PC-3 (cell line): Measurements from ENCODE around the gene POR. TPM values are rescaled to one million over a fixed set of nuclear protein-coding genes. Genes with fewer than 3 reads are reported as not detected.
"Not testable (repeated sequence)": the region's sequence is repeated elsewhere in the genome, so short reads cannot be mapped to it uniquely, and the experiment has no call there.

Experiments
- ATAC-seq: fragments of 200-7000 bp; cut with Tn5 transposase; 2 replicates; pipeline ENCODE4 v1.9.1; 2020; ENCODE audit warnings: mild to moderate bottlenecking, moderate library complexity
- BruUV-seq: library from RNA; stranded (reverse); fragments of 400-500 nt; replicated peaks from 2 replicates; lab custom pipeline; 2021; lab: Mats Ljungman, UMichigan
- CTCF ChIA-PET: fragments of 300-600 bp; sonication (Branson Sonifier 250); formaldehyde crosslinking; loops from one replicate; lab custom pipeline; 2022; ENCODE audit warnings: antibody characterized with exemption; lab: Charles Lee
- POLR2A ChIA-PET: fragments of 300-600 bp; sonication (Branson Sonifier 250); formaldehyde crosslinking; loops from one replicate; lab custom pipeline; 2022; ENCODE audit warnings: antibody characterized with exemption; ENCODE audit not compliant: unreplicated experiment; lab: Charles Lee
- DNase-seq: peaks from one replicate; pipeline ENCODE4 v3.0.0-alpha.2; 2015
- H2AFZ ChIP-seq: fragments of 300-600 bp; sonication (generic); 2 replicates; pipeline ENCODE4 v1.6.0; 2016; ENCODE audit warnings: antibody characterized with exemption, low read length
- H3F3A ChIP-seq: fragments of 300-600 bp; sonication (generic); one replicate; pipeline ENCODE4 v1.6.0; 2017; ENCODE audit warnings: antibody characterized with exemption, low read length, control low read depth, mild to moderate bottlenecking; ENCODE audit not compliant: unreplicated experiment
- H3K27ac ChIP-seq: fragments of 300-600 bp; sonication (generic); 2 replicates; pipeline ENCODE4 v1.5.1; 2016; ENCODE audit warnings: mild to moderate bottlenecking, low read length
- H3K27me3 ChIP-seq: fragments of 300-600 bp; sonication (generic); 2 replicates; pipeline ENCODE4 v1.6.1; 2016; ENCODE audit warnings: low read length, mixed read lengths
- H3K36me3 ChIP-seq: fragments of 300-600 bp; sonication (generic); 2 replicates; pipeline ENCODE4 v1.6.1; 2016; ENCODE audit warnings: low read depth, mixed run types, low read length, mixed read lengths
- H3K4me1 ChIP-seq: fragments of 300-600 bp; sonication (generic); 2 replicates; pipeline ENCODE4 v1.5.1; 2016; ENCODE audit warnings: low read length; ENCODE audit not compliant: insufficient read depth
- H3K4me2 ChIP-seq: fragments of 300-600 bp; sonication (generic); 2 replicates; pipeline ENCODE4 v1.6.0; 2016; ENCODE audit warnings: low read length
- H3K4me3 ChIP-seq: fragments of 300-600 bp; sonication (generic); 2 replicates; pipeline ENCODE4 v1.5.1; 2016; ENCODE audit warnings: mild to moderate bottlenecking, low read length, mixed read lengths
- H3K79me2 ChIP-seq: fragments of 300-600 bp; sonication (generic); 2 replicates; pipeline ENCODE4 v1.6.1; 2017; ENCODE audit warnings: low read length, mixed read lengths
- H3K9ac ChIP-seq: fragments of 300-600 bp; sonication (generic); 2 replicates; pipeline ENCODE4 v1.6.0; 2016; ENCODE audit warnings: mild to moderate bottlenecking, low read length
- H3K9me2 ChIP-seq: fragments of 300-600 bp; sonication (generic); replicated peaks from 2 replicates; pipeline ENCODE4 v1.6.1; 2016; ENCODE audit warnings: mixed run types, low read length, mixed read lengths
- H3K9me3 ChIP-seq: fragments of 300-600 bp; sonication (generic); 2 replicates; pipeline ENCODE4 v1.6.1; 2016; ENCODE audit warnings: low read length, mixed read lengths
- H4K20me1 ChIP-seq: fragments of 300-600 bp; sonication (generic); 2 replicates; pipeline ENCODE4 v1.6.1; 2016; ENCODE audit warnings: low read length, mixed read lengths
- CTCF ChIP-seq: fragments of 300-600 bp; sonication (generic); conservative IDR thresholded peaks from 2 replicates; pipeline ENCODE4 v1.5.1; 2017; ENCODE audit warnings: antibody characterized with exemption, low read depth, mild to moderate bottlenecking, low read length
- EZH2 ChIP-seq: fragments of 300-600 bp; sonication (generic); IDR thresholded peaks from one replicate; pipeline ENCODE4 v1.6.1; 2017; ENCODE audit warnings: antibody characterized with exemption, mild to moderate bottlenecking, low read length; ENCODE audit not compliant: unreplicated experiment
- EZH2phosphoT487 ChIP-seq: fragments of 300-600 bp; sonication (generic); IDR thresholded peaks from 2 replicates; pipeline ENCODE4 v1.6.1; 2018; ENCODE audit warnings: mild to moderate bottlenecking, antibody characterized with exemption, low read length, borderline replicate concordance
- intact Hi-C: fragments of 100-400 bp; cut with micrococcal nuclease; formaldehyde crosslinking; loops from 2 replicates; pipeline ENCODE4 v1.9.0; 2023
- microRNA-seq: library from miRNA; unstranded; fragments of <30 nt; microRNA quantifications from one replicate; pipeline ENCODE4 v1.1.0, GENCODE V29; 2020; ENCODE audit not compliant: unreplicated experiment
- total RNA-seq: library from RNA; depleted of rRNA; stranded (reverse); fragments of >200 nt; gene quantifications from 2 replicates; pipeline ENCODE4 v1.2.3, GENCODE V29; 2014; rRNA removed

The POR gene
- total RNA-seq, 1 experiment from 2014 or later: 112 TPM

DNA sequence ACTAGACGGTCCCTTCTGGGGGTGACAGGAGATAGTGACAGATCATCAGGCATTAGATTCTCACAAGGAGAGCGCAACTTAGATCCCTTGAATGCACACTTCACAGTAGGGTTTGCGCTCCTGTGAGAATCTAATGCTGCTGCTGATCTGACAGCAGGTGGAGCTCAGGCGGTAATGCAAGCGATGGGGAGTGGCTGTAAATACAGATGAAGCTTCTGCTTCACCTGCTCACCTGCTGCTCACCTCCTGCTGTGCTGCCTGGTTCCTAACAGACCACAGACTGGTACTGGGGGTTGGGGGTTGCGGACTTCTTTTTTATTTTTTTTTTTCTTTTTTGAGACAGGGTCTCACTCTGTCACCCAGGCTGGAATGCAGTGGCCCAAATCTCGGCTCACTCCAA is 114.7 kb downstream of the POR start:
- H3K9me3 ChIP-seq, POLR2A ChIA-PET, intact Hi-C loops, H3K4me1 ChIP-seq, H3K9ac ChIP-seq, H3K27ac ChIP-seq, H4K20me1 ChIP-seq, BruUV-seq, H3K4me2 ChIP-seq, H2AFZ ChIP-seq, H3K36me3 ChIP-seq, H3F3A ChIP-seq, H3K27me3 ChIP-seq, H3K79me2 ChIP-seq, H3K4me3 ChIP-seq, DNase-seq, H3K9me2 ChIP-seq, CTCF ChIA-PET: not testable (repeated sequence)
- ATAC-seq: peak; percentile 24; the same call in 1 of the 2 replicates
- TF ChIP-seq CTCF: peak; percentile 32; the same call in 1 of the 2 replicates

DNA sequence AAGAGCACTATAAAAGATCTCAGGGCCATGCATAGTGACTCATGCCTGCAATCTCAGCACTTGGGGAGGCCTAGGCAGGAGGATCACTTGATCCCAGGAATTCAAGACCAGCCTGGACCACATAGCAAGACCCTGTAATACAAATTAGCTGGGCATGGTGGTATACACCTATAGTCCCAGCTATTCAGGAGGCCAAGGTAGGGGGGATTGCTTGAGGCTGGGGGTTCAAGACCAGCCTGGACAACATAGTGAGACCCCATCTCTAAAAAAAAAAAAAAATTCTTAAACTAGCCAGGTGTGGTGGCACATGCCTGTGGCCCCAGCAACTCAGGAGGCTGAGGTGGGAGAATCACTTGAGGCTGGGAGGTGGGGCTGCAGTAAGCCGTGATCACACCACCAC is 117.0 kb downstream of the POR start:
- ChIA-PET CTCF (no interaction called here), POLR2A (no interaction called here)
- Histone ChIP-seq H3K79me2 (no peaks in the 10 kb centered on the region), H3K9me3 (no peaks in the 10 kb centered on the region), H3K36me3 (no peaks in the 10 kb centered on the region), H3K27me3 (no peaks in the 10 kb centered on the region), H3K9me2 (no peaks in the 10 kb centered on the region), H3K4me2 (no peak overlapping the region), H3K9ac (no peak overlapping the region), H2AFZ (no peak overlapping the region), H4K20me1 (no peaks in the 10 kb centered on the region), H3F3A (no peaks in the 10 kb centered on the region), H3K4me1 (no peaks in the 10 kb centered on the region), H3K4me3 (no peak overlapping the region), H3K27ac (no peak overlapping the region)
- intact Hi-C loops: no loop called here
- TF ChIP-seq CTCF (no peak), EZH2 (no peak), EZH2phosphoT487 (no peak)
- DNase-seq: no peak
- no TSS peak for BruUV-seq
- no peak for ATAC-seq

Small RNA genes lying within 50 kb of the gene (microRNA-seq; reads per million reads assigned to microRNA genes)
- gene MIR4651: 2.0 reads per million

Other genes with a start within 250 kb of the POR start
- gene HIP1, start 176.2 kb upstream of the POR start, total RNA-seq: 5.3 and 6.6 TPM in 2 replicates
- gene CCL26, start 142.9 kb upstream of the POR start, total RNA-seq: 7.1 and 8.2 TPM in 2 replicates
- gene CCL24, start 101.3 kb upstream of the POR start, total RNA-seq: not detected in 2 replicates
- 42.7 and 59.1 TPM in 2 replicates for gene RHBDD2, start 36.1 kb upstream of the POR start, total RNA-seq
- gene TMEM120A, start 79.4 kb downstream of the POR start, total RNA-seq: 17.9 and 18.6 TPM in 2 replicates
- gene STYXL1, start 132.8 kb downstream of the POR start, total RNA-seq: 57.4 and 61.3 TPM in 2 replicates
- gene MDH2, start 133.0 kb downstream of the POR start, total RNA-seq: 163 and 174 TPM in 2 replicates